ENCODE results near the gene IL4R. TPM values are rescaled to one million over a fixed set of nuclear protein-coding genes. Genes with fewer than 3 reads are reported as not detected.
A peak's percentile ranks its signal among the peaks of the same experiment; 100 is the strongest.

The IL4R gene
- total RNA-seq, 1 experiment from 2014 or later, result 28.6 TPM

GRCh38 chr16:27359051-27359450, 45.3 kb downstream of the IL4R start:
- Histone ChIP-seq H3K14ac (ENCODE audit: insufficient read depth, low read length) (no peak overlapping the region), H4K91ac (ENCODE audit: insufficient read length, low read depth, low read length) (no peak overlapping the region), H3K27me3 (ENCODE audit: insufficient read depth, low read length) (no peaks in the 10 kb centered on the region), H3K18ac (ENCODE audit: insufficient read length, low read depth, low read length) (no peak overlapping the region), H3K9ac (ENCODE audit: extremely low read depth, insufficient read length, low read length) (no peak overlapping the region), H3K4me1 (ENCODE audit: insufficient read depth, low read length) (no peaks in the 10 kb centered on the region), H4K5ac (ENCODE audit: insufficient read length, low read depth, low read length) (no peak overlapping the region), H2BK15ac (ENCODE audit: low read depth, low read length) (no peak overlapping the region), H3K23ac (ENCODE audit: insufficient read length, low read depth, low read length) (no peak overlapping the region), H2AFZ (ENCODE audit: low read length) (no peak overlapping the region), H2BK5ac (ENCODE audit: insufficient read length, low read length) (no peak overlapping the region), H2BK120ac (ENCODE audit: low read depth, low read length, poor library complexity, severe bottlenecking) (no peak overlapping the region), H3K79me1 (ENCODE audit: insufficient read depth, low read depth, low read length, poor library complexity, severe bottlenecking) (no peaks in the 10 kb centered on the region), H2BK12ac (ENCODE audit: insufficient read length, low read depth, low read length) (no peak overlapping the region), H3T11ph (ENCODE audit: low read length) (no peak overlapping the region), H3K56ac (ENCODE audit: insufficient read length, low read depth, low read length) (no peak overlapping the region), H2BK20ac (ENCODE audit: low read depth, low read length, poor library complexity, severe bottlenecking) (no peak overlapping the region), H3K4ac (ENCODE audit: low read depth, low read length) (no peak overlapping the region), H3K27ac (ENCODE audit: insufficient read length, low read depth, low read length) (no peak overlapping the region), H4K8ac (replicated peaks; ENCODE audit: insufficient read length, low read depth, low read length) (no peak overlapping the region), H3K9me3 (ENCODE audit: control insufficient read depth, low read depth, low read length) (no peaks in the 10 kb centered on the region), H4K20me1 (ENCODE audit: control insufficient read depth, insufficient read depth, insufficient read length) (no peaks in the 10 kb centered on the region), H3K23me2 (ENCODE audit: insufficient read length, low read depth, low read length, poor library complexity, severe bottlenecking) (no peaks in the 10 kb centered on the region), H3K4me2 (ENCODE audit: insufficient read depth, insufficient read length, low read length) (no peak overlapping the region), H3K79me2 (ENCODE audit: insufficient read depth, low read length) (no peaks in the 10 kb centered on the region), H2AK5ac (ENCODE audit: insufficient read length, low read length) (no peak overlapping the region)
- no peak for DNase-seq
- no peak overlapping the region for H3K4me3 Mint-ChIP-seq
- TF ChIP-seq, protein P1, sequence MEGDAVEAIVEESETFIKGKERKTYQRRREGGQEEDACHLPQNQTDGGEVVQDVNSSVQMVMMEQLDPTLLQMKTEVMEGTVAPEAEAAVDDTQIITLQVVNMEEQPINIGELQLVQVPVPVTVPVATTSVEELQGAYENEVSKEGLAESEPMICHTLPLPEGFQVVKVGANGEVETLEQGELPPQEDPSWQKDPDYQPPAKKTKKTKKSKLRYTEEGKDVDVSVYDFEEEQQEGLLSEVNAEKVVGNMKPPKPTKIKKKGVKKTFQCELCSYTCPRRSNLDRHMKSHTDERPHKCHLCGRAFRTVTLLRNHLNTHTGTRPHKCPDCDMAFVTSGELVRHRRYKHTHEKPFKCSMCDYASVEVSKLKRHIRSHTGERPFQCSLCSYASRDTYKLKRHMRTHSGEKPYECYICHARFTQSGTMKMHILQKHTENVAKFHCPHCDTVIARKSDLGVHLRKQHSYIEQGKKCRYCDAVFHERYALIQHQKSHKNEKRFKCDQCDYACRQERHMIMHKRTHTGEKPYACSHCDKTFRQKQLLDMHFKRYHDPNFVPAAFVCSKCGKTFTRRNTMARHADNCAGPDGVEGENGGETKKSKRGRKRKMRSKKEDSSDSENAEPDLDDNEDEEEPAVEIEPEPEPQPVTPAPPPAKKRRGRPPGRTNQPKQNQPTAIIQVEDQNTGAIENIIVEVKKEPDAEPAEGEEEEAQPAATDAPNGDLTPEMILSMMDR (conservative IDR thresholded peaks at IDR 0.05), result no peak
- no CpG with 5 or more reads among the region's 4 CpGs for WGBS (ENCODE audit: extremely low coverage, insufficient read length, low lambda C conversion rate)
- peak overlapping the region in 1 of 3 experiments; percentile 61; a peak in 1 of 7 replicates for H3K27ac Mint-ChIP-seq
- H3K4me1 Mint-ChIP-seq, result peaks cover 5 to 6% of the 10 kb centered on the region in 2 experiments
- H3K27me3 Mint-ChIP-seq (ENCODE audit: low read depth), result no peaks in the 10 kb centered on the region
- H3K9me3 Mint-ChIP-seq, result no peaks in the 10 kb centered on the region; a peak in 1 of 5 replicates
- H3K36me3 Mint-ChIP-seq (ENCODE audit: insufficient read depth in 1 of 3, low read depth in 3 of 3), result peaks cover 22 to 53% (median 28%) of the 10 kb centered on the region in 3 experiments; a peak in 6 of 7 replicates
